Transverse colon (tissue), 4 donors: Measurements from ENCODE around the gene KRT5. TPM values are rescaled to one million over a fixed set of nuclear protein-coding genes. Genes with fewer than 3 reads are reported as not detected.

ENCODE experiments used
- DNase-seq: peaks from one replicate; pipeline ENCODE4 v3.0.0-alpha.2; 2019
- H3K27ac ChIP-seq, 4 donors: fragments of 200-600 bp; sonication (generic); 2 replicates each; pipeline ENCODE4 v1.5.1; 2016 to 2018; ENCODE audit warnings: inconsistent platforms in 4 of 4
- H3K27me3 ChIP-seq: fragments of 200-600 bp; sonication (generic); 2 replicates; pipeline ENCODE4 v1.5.1; 2017; ENCODE audit warnings: inconsistent platforms
- H3K36me3 ChIP-seq, 4 donors: fragments of 200-600 bp; sonication (generic); 2 replicates each; pipeline ENCODE4 v1.5.1; 2017 to 2019; ENCODE audit warnings: inconsistent platforms in 4 of 4
- H3K4me1 ChIP-seq, 4 donors: fragments of 200-600 bp; sonication (generic); 2 replicates each; pipeline ENCODE4 v1.5.1; 2017 to 2020; ENCODE audit warnings: inconsistent platforms in 4 of 4
- H3K4me3 ChIP-seq, 4 donors: fragments of 200-600 bp; sonication (generic); 1 replicate in 1 of 4; 2 replicates in 3 of 4; pipeline versions ENCODE4 v1.5.1 to v1.6.1; 2017 to 2019; ENCODE audit warnings: inconsistent platforms in 4 of 4
- H3K9me3 ChIP-seq, 2 donors: fragments of 200-600 bp; sonication (generic); 2 replicates each; pipeline ENCODE4 v1.5.1; 2017 to 2019; ENCODE audit warnings: inconsistent platforms in 2 of 2
- EP300 ChIP-seq: sonication (generic); formaldehyde crosslinking; IDR thresholded peaks from one replicate; pipeline ENCODE4 v1.6.1; 2017; ENCODE audit warnings: antibody characterized with exemption, low read depth
- POLR2A ChIP-seq: fragments of 450-650 bp; IDR thresholded peaks from one replicate; pipeline ENCODE4 v1.6.1; 2016; ENCODE audit warnings: antibody characterized with exemption, mild to moderate bottlenecking, moderate library complexity
- POLR2AphosphoS5 ChIP-seq, 3 donors: sonication (generic); formaldehyde crosslinking; IDR thresholded peaks; one replicate each; pipeline ENCODE4 v1.6.1; 2016; ENCODE audit warnings: antibody characterized with exemption in 3 of 3
- WGBS, 2 donors: methylation state at CpG; one replicate each; pipeline ENCODE4 v1.1.5; 2018; ENCODE audit warnings: low coverage in 1 of 2; 5-methylcytosine and 5-hydroxymethylcytosine counted together
- in situ Hi-C, 4 donors: fragments of 200-750 bp; cut with MboI; loops; one replicate each; pipeline versions ENCODE4 v1.15.0 to v1.15.1; 2017; ENCODE audit warnings: low sequenced_read_pairs in 3 of 4, low pct_ligation_motif_present in 1 of 4, low pct_unique_long_range_greater_than_20kb in 1 of 4
- intact Hi-C: fragments of 100-400 bp; cut with DNase I; formaldehyde crosslinking; loops from one replicate; pipeline ENCODE4 v1.15.1; 2023; ENCODE audit warnings: low total_unique reads
- total RNA-seq, 4 donors: library from RNA; depleted of rRNA; stranded (reverse); fragments of >200 nt; gene quantifications; one replicate each; pipeline ENCODE4 v1.1.0, GENCODE V29; 2016
- TF ChIP-seq, protein P1 (sequence below), 5 experiments: fragments of 200-600 bp in 3 of 5; fragments of 450-650 bp in 2 of 5; sonication (generic) in 3 of 5; IDR thresholded peaks; 1 replicate in 2 of 5; 2 replicates in 3 of 5; pipeline ENCODE4 v1.5.1; 2016 to 2017; ENCODE audit warnings: antibody characterized with exemption in 5 of 5, inconsistent platforms in 3 of 5, mild to moderate bottlenecking in 2 of 5, moderate library complexity in 1 of 5

The KRT5 gene
- total RNA-seq, 4 donors from 2014 or later: not detected

DNA sequence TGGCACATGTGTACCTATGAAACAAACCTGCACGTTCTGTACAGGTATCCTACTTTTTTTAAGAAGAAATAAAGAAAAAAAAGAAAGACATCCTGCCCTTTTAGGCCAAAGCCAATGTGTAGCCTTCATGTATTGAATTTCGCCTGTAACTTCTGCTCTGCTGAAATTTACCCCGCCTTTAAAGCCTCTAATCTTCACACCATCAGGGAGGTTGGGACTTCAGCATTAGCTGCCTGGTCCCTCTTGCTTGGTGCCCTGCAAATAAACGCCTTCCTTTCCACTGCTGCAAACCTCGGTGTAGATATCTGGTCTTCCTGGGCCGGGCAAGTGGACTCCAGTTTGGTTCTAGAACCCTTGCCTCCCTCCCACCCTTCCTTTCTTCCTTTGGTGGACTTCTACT, 35.4 kb upstream of the KRT5 start:
- no peak for DNase-seq
- Histone ChIP-seq H3K27ac (no peak overlapping the region), H3K36me3 (no peaks in the 10 kb centered on the region), H3K4me1 (no peaks in the 10 kb centered on the region), H3K4me3 (no peak overlapping the region), H3K27me3 (peaks cover 6% of the 10 kb centered on the region), H3K9me3 (no peaks in the 10 kb centered on the region)
- intact Hi-C loops (no loop called here), in situ Hi-C loops (no loop called here)
- WGBS, 2 donors: 60 to 65% methylated on average over 3 to 6 of the region's 6 CpGs
- TF ChIP-seq POLR2A (no peak), POLR2AphosphoS5 (IDR thresholded peaks at IDR 0.05) (no peak), EP300 (no peak)
- TF ChIP-seq, protein P1, sequence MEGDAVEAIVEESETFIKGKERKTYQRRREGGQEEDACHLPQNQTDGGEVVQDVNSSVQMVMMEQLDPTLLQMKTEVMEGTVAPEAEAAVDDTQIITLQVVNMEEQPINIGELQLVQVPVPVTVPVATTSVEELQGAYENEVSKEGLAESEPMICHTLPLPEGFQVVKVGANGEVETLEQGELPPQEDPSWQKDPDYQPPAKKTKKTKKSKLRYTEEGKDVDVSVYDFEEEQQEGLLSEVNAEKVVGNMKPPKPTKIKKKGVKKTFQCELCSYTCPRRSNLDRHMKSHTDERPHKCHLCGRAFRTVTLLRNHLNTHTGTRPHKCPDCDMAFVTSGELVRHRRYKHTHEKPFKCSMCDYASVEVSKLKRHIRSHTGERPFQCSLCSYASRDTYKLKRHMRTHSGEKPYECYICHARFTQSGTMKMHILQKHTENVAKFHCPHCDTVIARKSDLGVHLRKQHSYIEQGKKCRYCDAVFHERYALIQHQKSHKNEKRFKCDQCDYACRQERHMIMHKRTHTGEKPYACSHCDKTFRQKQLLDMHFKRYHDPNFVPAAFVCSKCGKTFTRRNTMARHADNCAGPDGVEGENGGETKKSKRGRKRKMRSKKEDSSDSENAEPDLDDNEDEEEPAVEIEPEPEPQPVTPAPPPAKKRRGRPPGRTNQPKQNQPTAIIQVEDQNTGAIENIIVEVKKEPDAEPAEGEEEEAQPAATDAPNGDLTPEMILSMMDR (IDR thresholded peaks at IDR 0.05): no peak

DNA sequence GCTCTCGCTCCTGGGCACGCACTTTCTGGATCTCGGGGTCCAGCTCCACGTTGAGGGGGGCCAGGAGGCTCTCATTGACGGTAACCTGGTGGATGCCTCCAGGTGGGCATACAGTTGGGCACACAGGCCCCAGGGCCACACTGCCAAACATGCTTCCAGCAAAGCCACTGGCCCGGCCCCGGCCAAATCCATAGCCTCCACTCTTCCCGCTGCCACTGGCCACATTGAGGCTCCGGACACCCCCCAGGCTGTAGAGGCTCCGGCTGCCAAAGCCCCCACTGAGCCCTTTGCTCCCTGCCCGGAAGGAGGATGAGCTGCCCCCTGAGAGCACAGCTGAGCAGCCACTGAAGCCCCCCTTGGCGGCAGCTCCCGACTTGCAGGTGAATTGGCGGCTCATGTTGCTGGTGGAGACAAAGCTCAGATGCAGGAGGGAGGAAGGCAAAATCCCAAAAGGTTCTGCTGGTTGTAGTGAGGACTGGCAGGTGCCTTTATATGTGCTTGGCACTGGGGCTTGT, 32.5 kb upstream of the KRT5 start, which contains the start of gene KRT71:
KRT71 (minus strand) TSS at position 465 of the 515 bp plus-strand sequence; CDS start at position 397, 68 bp downstream.
- no peaks in the 10 kb centered on the region for H3K9me3 ChIP-seq
- no peaks in the 10 kb centered on the region for H3K36me3 ChIP-seq
- no peaks in the 10 kb centered on the region for H3K4me1 ChIP-seq
- H3K4me3 ChIP-seq: no peak within 1 kb of the TSS
- intact Hi-C loops: no loop called here
- 90% methylated on average over 12 of the region's 14 CpGs; no CpG with 5 or more reads in 1 of the 2 donors for WGBS, 2 donors
- in situ Hi-C loops: no loop called here
- no peak within 1 kb of the TSS for H3K27ac ChIP-seq
- DNase-seq: no peak
- peaks cover 4% of the 10 kb centered on the region for H3K27me3 ChIP-seq
- TF ChIP-seq, protein P1 (IDR thresholded peaks at IDR 0.05): no peak
- TF ChIP-seq POLR2A: no peak
- TF ChIP-seq EP300: no peak
- TF ChIP-seq POLR2AphosphoS5 (IDR thresholded peaks at IDR 0.05): no peak

DNA sequence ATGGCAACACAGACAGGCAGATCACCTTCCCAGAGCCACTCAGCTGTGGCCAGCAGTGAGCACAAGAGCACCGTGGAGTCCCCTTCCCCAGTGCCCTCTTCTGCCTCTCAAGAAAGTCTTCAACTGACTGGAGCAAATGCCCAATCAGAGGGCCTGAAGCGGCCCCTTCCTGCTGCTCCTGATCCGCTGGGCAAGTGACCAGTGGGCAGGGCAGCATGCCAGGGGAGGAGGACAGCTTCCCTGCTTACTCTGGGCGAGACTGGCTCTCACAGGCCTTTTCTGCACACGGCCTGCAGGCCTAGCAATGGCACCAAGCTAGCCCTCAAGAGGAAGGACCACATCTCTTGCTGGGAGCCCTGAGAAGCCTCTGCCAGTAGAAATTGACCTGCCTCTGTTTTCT, 31.9 kb upstream of the KRT5 start:
- in situ Hi-C loops: no loop called here
- Histone ChIP-seq H3K9me3 (no peaks in the 10 kb centered on the region), H3K27me3 (no peaks in the 10 kb centered on the region), H3K36me3 (no peaks in the 10 kb centered on the region), H3K4me3 (no peak overlapping the region), H3K4me1 (no peaks in the 10 kb centered on the region), H3K27ac (no peak overlapping the region)
- intact Hi-C loops: no loop called here
- no peak for TF ChIP-seq EP300
- WGBS, 2 donors: 47 to 70% methylated on average over 2 to 5 of the region's 5 CpGs
- DNase-seq: no peak

DNA sequence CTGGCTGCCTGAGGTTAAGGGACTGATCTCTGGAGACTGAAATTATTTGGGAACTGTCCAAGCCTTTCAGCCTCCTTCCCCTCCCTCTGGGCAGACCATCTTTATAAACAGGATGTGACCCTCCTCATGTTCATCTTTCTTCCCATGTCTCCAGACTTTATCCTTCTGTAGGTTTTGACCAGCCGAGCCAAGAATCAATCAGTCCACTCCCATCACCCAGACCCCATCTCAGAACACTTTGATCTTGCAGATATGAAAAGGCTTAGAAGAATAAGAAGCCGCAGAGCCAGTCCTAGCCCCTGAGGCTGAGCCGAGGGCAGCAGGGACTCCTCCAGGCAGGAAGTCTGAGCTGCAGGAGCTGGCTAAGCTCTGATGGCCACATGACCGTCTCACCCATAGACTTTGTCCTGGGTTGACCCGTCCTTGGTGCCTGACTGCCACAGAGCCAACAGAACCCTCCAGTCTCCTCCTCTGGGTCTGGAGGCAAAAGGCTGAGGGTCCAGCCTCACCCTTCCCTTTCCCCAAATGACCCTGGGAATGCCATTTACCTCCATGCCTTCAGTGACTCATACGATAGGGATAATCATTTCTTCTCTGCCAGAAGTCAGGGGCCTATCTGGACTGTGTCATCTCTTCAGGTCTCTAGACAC, 31.1 kb upstream of the KRT5 start:
- Histone ChIP-seq H3K4me1 (no peaks in the 10 kb centered on the region), H3K27ac (no peak overlapping the region), H3K27me3 (no peaks in the 10 kb centered on the region), H3K4me3 (no peak overlapping the region), H3K36me3 (no peaks in the 10 kb centered on the region), H3K9me3 (no peaks in the 10 kb centered on the region)
- intact Hi-C loops: no loop called here
- TF ChIP-seq POLR2AphosphoS5 (IDR thresholded peaks at IDR 0.05) (no peak), POLR2A (no peak)
- no peak for DNase-seq
- in situ Hi-C loops: no loop called here
- 55% methylated on average over 6 of the region's 6 CpGs; no CpG with 5 or more reads in 1 of the 2 donors for WGBS, 2 donors

DNA sequence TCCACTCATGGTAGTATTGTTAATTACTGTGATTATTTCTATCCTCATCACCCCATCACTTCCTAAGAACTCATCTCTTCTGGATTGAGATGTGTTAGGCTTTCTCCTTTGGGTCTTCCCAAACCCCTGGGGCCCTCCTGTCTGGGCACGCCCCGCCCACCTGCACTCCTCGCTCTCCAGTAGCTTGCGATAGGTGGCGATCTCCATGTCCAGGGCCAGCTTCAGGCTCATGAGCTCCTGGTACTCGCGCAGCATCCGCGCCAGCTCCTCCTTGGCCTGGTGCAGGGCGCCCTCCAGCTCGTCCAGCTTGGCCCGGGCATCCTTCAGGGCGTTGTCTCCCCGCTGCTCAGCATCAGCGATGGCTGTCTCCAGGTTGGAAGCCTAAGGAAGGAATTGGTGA, 25.9 kb upstream of the KRT5 start:
- Histone ChIP-seq H3K27ac (no peak overlapping the region), H3K9me3 (no peaks in the 10 kb centered on the region), H3K36me3 (no peaks in the 10 kb centered on the region), H3K4me3 (no peak overlapping the region), H3K4me1 (no peaks in the 10 kb centered on the region), H3K27me3 (no peaks in the 10 kb centered on the region)
- intact Hi-C loops: no loop called here
- in situ Hi-C loops: no loop called here
- TF ChIP-seq POLR2AphosphoS5 (IDR thresholded peaks at IDR 0.05): no peak
- TF ChIP-seq, protein P1 (IDR thresholded peaks at IDR 0.05): no peak
- TF ChIP-seq POLR2A: no peak
- TF ChIP-seq EP300: no peak
- 91% methylated on average over 9 to 15 of the region's 15 CpGs for WGBS, 2 donors
- DNase-seq: no peak
